Neuronal stem cell (in vitro differentiated cells): ENCODE results near the gene TNS1.
A peak's percentile ranks its signal among the peaks of the same experiment; 100 is the strongest.

Experiments used
- DNase-seq: peaks from one replicate; pipeline ENCODE4 v3.0.0-alpha.2; 2013; ENCODE audit warnings: low spot score
- H2AFZ ChIP-seq: one replicate; pipeline ENCODE4 v1.6.1; 2013; ENCODE audit warnings: mild to moderate bottlenecking, low read length, inconsistent platforms
- H2AK5ac ChIP-seq: 2 replicates; pipeline ENCODE4 v1.6.1; 2013; ENCODE audit warnings: low read depth, mild to moderate bottlenecking, inconsistent platforms, low read length, moderate library complexity, mixed read lengths
- H2BK120ac ChIP-seq: 2 replicates; pipeline ENCODE4 v1.6.1; 2013; ENCODE audit warnings: low read depth, mild to moderate bottlenecking, inconsistent platforms, low read length, moderate library complexity, mixed read lengths
- H2BK12ac ChIP-seq: one replicate; pipeline ENCODE4 v1.6.1; 2013; ENCODE audit warnings: low read length, inconsistent platforms
- H2BK15ac ChIP-seq: 2 replicates; pipeline ENCODE4 v1.6.1; 2013; ENCODE audit warnings: mild to moderate bottlenecking, low read length, inconsistent platforms, mixed read lengths
- H2BK5ac ChIP-seq: one replicate; pipeline ENCODE4 v1.6.1; 2013; ENCODE audit warnings: inconsistent platforms, mild to moderate bottlenecking, low read length, moderate library complexity
- H3K14ac ChIP-seq: one replicate; pipeline ENCODE4 v1.6.1; 2013; ENCODE audit warnings: low read length, inconsistent platforms
- H3K18ac ChIP-seq: 2 replicates; pipeline ENCODE4 v1.6.1; 2013; ENCODE audit warnings: low read length, inconsistent platforms
- H3K23ac ChIP-seq: 2 replicates; pipeline ENCODE4 v1.6.1; 2013; ENCODE audit warnings: low read depth, mild to moderate bottlenecking, mixed read lengths, low read length, inconsistent platforms; ENCODE audit not compliant: poor library complexity
- H3K27ac ChIP-seq: replicated peaks from 3 replicates; pipeline ENCODE4 v1.5.1; 2013; ENCODE audit warnings: low read length, inconsistent platforms
- H3K27me3 ChIP-seq, 3 experiments: 2 replicates each; pipeline ENCODE4 v1.6.1; 2013; ENCODE audit warnings: low read length in 3 of 3, mild to moderate bottlenecking in 2 of 3, inconsistent platforms in 1 of 3, low read depth in 1 of 3, mixed read lengths in 1 of 3, moderate library complexity in 1 of 3; ENCODE audit not compliant: control insufficient read depth in 3 of 3, insufficient read depth in 3 of 3
- H3K36me3 ChIP-seq, 2 donors: replicated peaks in 1 of 2; 2 replicates each; pipeline ENCODE4 v1.6.1; 2013; ENCODE audit warnings: low read length in 2 of 2; ENCODE audit not compliant: control insufficient read depth in 2 of 2, insufficient read depth in 2 of 2
- H3K4ac ChIP-seq: 2 replicates; pipeline ENCODE4 v1.6.1; 2013; ENCODE audit warnings: inconsistent platforms, mild to moderate bottlenecking, low read length, moderate library complexity
- H3K4me1 ChIP-seq, 2 donors: 1 replicate in 1 of 2; 2 replicates in 1 of 2; pipeline ENCODE4 v1.6.1; 2013; ENCODE audit warnings: low read length in 2 of 2, low read depth in 1 of 2; ENCODE audit not compliant: control insufficient read depth in 2 of 2, insufficient read depth in 1 of 2
- H3K4me2 ChIP-seq: one replicate; pipeline ENCODE4 v1.6.1; 2013; ENCODE audit warnings: mild to moderate bottlenecking, low read length, inconsistent platforms; ENCODE audit not compliant: insufficient read depth, poor library complexity, severe bottlenecking
- H3K4me3 ChIP-seq, 2 donors: 2 replicates each; pipeline ENCODE4 v1.5.1; 2013; ENCODE audit warnings: low read length in 2 of 2, mild to moderate bottlenecking in 2 of 2, inconsistent platforms in 1 of 2, moderate library complexity in 1 of 2
- H3K79me1 ChIP-seq: one replicate; pipeline ENCODE4 v1.6.1; 2013; ENCODE audit warnings: low read depth, mild to moderate bottlenecking, inconsistent platforms, low read length, moderate library complexity
- H3K9ac ChIP-seq: one replicate; pipeline ENCODE4 v1.6.1; 2013; ENCODE audit warnings: mild to moderate bottlenecking, low read depth, low read length, inconsistent platforms; ENCODE audit not compliant: poor library complexity
- H3K9me3 ChIP-seq, 2 donors: replicated peaks in 1 of 2; 2 replicates each; pipeline versions ENCODE3 to v1.6.1; 2013; ENCODE audit warnings: low read length in 2 of 2, mild to moderate bottlenecking in 2 of 2, inconsistent platforms in 1 of 2, low read depth in 1 of 2, mixed read lengths in 1 of 2, moderate library complexity in 1 of 2; ENCODE audit not compliant: control insufficient read depth in 2 of 2, insufficient read depth in 1 of 2
- H4K8ac ChIP-seq: one replicate; pipeline ENCODE4 v1.6.1; 2013; ENCODE audit warnings: low read depth, mild to moderate bottlenecking, inconsistent platforms, low read length, moderate library complexity
- H4K91ac ChIP-seq: one replicate; pipeline ENCODE4 v1.6.1; 2013; ENCODE audit warnings: low read length, low read depth, mild to moderate bottlenecking, inconsistent platforms; ENCODE audit not compliant: poor library complexity
- WGBS, 2 donors: extraction: QIAGEN DNeasy Blood & Tissue Kit; methylation state at CpG; one replicate each; pipeline ENCODE4 v1.1.7; 2013; ENCODE audit warnings: missing lambda C conversion rate in 2 of 2, mixed read lengths in 1 of 2; ENCODE audit not compliant: insufficient read length in 2 of 2, insufficient replicate concordance in 1 of 2; ENCODE audit errors: extremely low coverage in 2 of 2; 5-methylcytosine and 5-hydroxymethylcytosine counted together

TNS1 gene

GRCh38 chr2:218030409-218031195 is 27.8 kb upstream of the TNS1 start:
- Histone ChIP-seq H4K8ac (no peak overlapping the region), H3K79me1 (peaks cover 2% of the 10 kb centered on the region), H3K23ac (no peak overlapping the region), H3K27ac (no peak overlapping the region), H3K14ac (no peak overlapping the region), H2BK120ac (no peak overlapping the region), H2BK12ac (no peak overlapping the region), H4K91ac (no peak overlapping the region), H3K9ac (peak overlapping the region; percentile 26), H3K4me2 (no peak overlapping the region), H2BK15ac (no peak overlapping the region), H3K4ac (no peak overlapping the region), H2AFZ (no peak overlapping the region), H3K9me3 (no peaks in the 10 kb centered on the region), H3K36me3 (no peaks in the 10 kb centered on the region), H2AK5ac (no peak overlapping the region), H2BK5ac (no peak overlapping the region), H3K27me3 (peaks cover 6 to 49% (median 23%) of the 10 kb centered on the region in 3 experiments), H3K4me1 (peaks cover 0 to 7% of the 10 kb centered on the region in 2 donors), H3K18ac (no peak overlapping the region), H3K4me3 (peak overlapping the region in 1 of 2 donors; percentile 59)
- no peak for DNase-seq
- no CpG with 5 or more reads among the region's 7 CpGs for WGBS, 2 donors

GRCh38 chr2:218029366-218030360 is 26.9 kb upstream of the TNS1 start:
- Histone ChIP-seq H3K4me3 (no peak overlapping the region), H3K4me2 (no peak overlapping the region), H2BK15ac (no peak overlapping the region), H4K8ac (no peak overlapping the region), H2AFZ (no peak overlapping the region), H3K4me1 (peaks cover 0 to 10% of the 10 kb centered on the region in 2 donors), H3K9me3 (no peaks in the 10 kb centered on the region), H2BK120ac (no peak overlapping the region), H2BK12ac (no peak overlapping the region), H4K91ac (no peak overlapping the region), H3K36me3 (no peaks in the 10 kb centered on the region), H3K27me3 (peaks cover 6 to 50% (median 23%) of the 10 kb centered on the region in 3 experiments), H2AK5ac (no peak overlapping the region), H3K18ac (no peak overlapping the region), H3K27ac (no peak overlapping the region), H2BK5ac (no peak overlapping the region), H3K79me1 (peaks cover 2% of the 10 kb centered on the region), H3K14ac (no peak overlapping the region), H3K23ac (no peak overlapping the region), H3K9ac (no peak overlapping the region), H3K4ac (no peak overlapping the region)
- no CpG with 5 or more reads among the region's 17 CpGs for WGBS, 2 donors
- no peak for DNase-seq

- Histone ChIP-seq H3K18ac (no peak overlapping the region), H2AFZ (no peak overlapping the region), H3K14ac (no peak overlapping the region), H2BK5ac (no peak overlapping the region), H3K23ac (no peak overlapping the region), H2BK12ac (peak overlapping the region; percentile 53), H3K4ac (no peak overlapping the region), H2BK15ac (no peak overlapping the region), H4K8ac (no peak overlapping the region), H3K9me3 (no peaks in the 10 kb centered on the region), H3K27me3 (peaks cover 6 to 41% (median 14%) of the 10 kb centered on the region in 3 experiments), H3K79me1 (peaks cover 2% of the 10 kb centered on the region), H3K4me3 (no peak overlapping the region), H2BK120ac (peak overlapping the region; percentile 20), H3K27ac (no peak overlapping the region), H3K4me2 (no peak overlapping the region), H2AK5ac (peak overlapping the region; percentile 22), H4K91ac (no peak overlapping the region), H3K9ac (no peak overlapping the region), H3K36me3 (no peaks in the 10 kb centered on the region), H3K4me1 (peaks cover 0 to 11% of the 10 kb centered on the region in 2 donors)
- WGBS, 2 donors, result no CpG with 5 or more reads among the region's 6 CpGs
- DNase-seq, result no peak
These were observed 26.0 kb upstream of the TNS1 start for GRCh38 chr2:218028562-218029348.
